Measurements from ENCODE around the gene CEP85L. TPM values are rescaled to one million over a fixed set of nuclear protein-coding genes. Genes with fewer than 3 reads are reported as not detected.

Gene CEP85L
- total RNA-seq, 1 experiment from 2014 or later: 4.8 TPM

- no peaks in the 10 kb centered on the region for H3K9me2 ChIP-seq (replicated peaks; ENCODE audit: insufficient read depth, low read length)
- H3K79me2 ChIP-seq (ENCODE audit: low read length): no peaks in the 10 kb centered on the region
- H3K4me1 ChIP-seq (ENCODE audit: low read length): no peaks in the 10 kb centered on the region
- H4K20me1 ChIP-seq (ENCODE audit: insufficient read depth, low read depth, low read length): no peaks in the 10 kb centered on the region
- no peaks in the 10 kb centered on the region for H3K36me3 ChIP-seq (ENCODE audit: insufficient read depth, low read length)
- H3K9ac ChIP-seq (ENCODE audit: low read length): no peak overlapping the region
- H3K9me3 ChIP-seq (ENCODE audit: low read length): no peaks in the 10 kb centered on the region
- H3K4me2 ChIP-seq (ENCODE audit: low read depth, low read length, poor library complexity, severe bottlenecking): no peak overlapping the region
- no peak overlapping the region for H2AFZ ChIP-seq (ENCODE audit: low read length)
- no peak overlapping the region for H3K27ac ChIP-seq (ENCODE audit: low read length)
- no peak overlapping the region for H3K4me3 ChIP-seq (ENCODE audit: low read length)
- no peaks in the 10 kb centered on the region for H3K27me3 ChIP-seq (ENCODE audit: low read length)
- DNase-seq: no peak
Measured at GRCh38 chr6:118476551-118476950, 174.8 kb downstream of the CEP85L start.

- H3K9me3 ChIP-seq (ENCODE audit: low read length): no peaks in the 10 kb centered on the region
- no peaks in the 10 kb centered on the region for H3K79me2 ChIP-seq (ENCODE audit: low read length)
- H3K36me3 ChIP-seq (ENCODE audit: insufficient read depth, low read length): no peaks in the 10 kb centered on the region
- H4K20me1 ChIP-seq (ENCODE audit: insufficient read depth, low read depth, low read length): no peaks in the 10 kb centered on the region
- H2AFZ ChIP-seq (ENCODE audit: low read length): no peak overlapping the region
- no peak overlapping the region for H3K4me3 ChIP-seq (ENCODE audit: low read length)
- H3K9me2 ChIP-seq (replicated peaks; ENCODE audit: insufficient read depth, low read length): no peaks in the 10 kb centered on the region
- H3K27me3 ChIP-seq (ENCODE audit: low read length): no peaks in the 10 kb centered on the region
- no peak for DNase-seq
- H3K9ac ChIP-seq (ENCODE audit: low read length): no peak overlapping the region
- H3K27ac ChIP-seq (ENCODE audit: low read length): no peak overlapping the region
- H3K4me2 ChIP-seq (ENCODE audit: low read depth, low read length, poor library complexity, severe bottlenecking): no peak overlapping the region
- H3K4me1 ChIP-seq (ENCODE audit: low read length): no peaks in the 10 kb centered on the region
Measured at GRCh38 chr6:118473266-118473665, 178.1 kb downstream of the CEP85L start.

GRCh38 chr6:118469468-118469867 lies 181.9 kb downstream of the CEP85L start:
- H3K4me1 ChIP-seq (ENCODE audit: low read length): no peaks in the 10 kb centered on the region
- H2AFZ ChIP-seq (ENCODE audit: low read length): no peak overlapping the region
- H3K36me3 ChIP-seq (ENCODE audit: insufficient read depth, low read length): no peaks in the 10 kb centered on the region
- H3K9me2 ChIP-seq (replicated peaks; ENCODE audit: insufficient read depth, low read length): no peaks in the 10 kb centered on the region
- H3K4me3 ChIP-seq (ENCODE audit: low read length): no peak overlapping the region
- H3K27ac ChIP-seq (ENCODE audit: low read length): no peak overlapping the region
- H3K9ac ChIP-seq (ENCODE audit: low read length): no peak overlapping the region
- H3K9me3 ChIP-seq (ENCODE audit: low read length): no peaks in the 10 kb centered on the region
- H3K79me2 ChIP-seq (ENCODE audit: low read length): no peaks in the 10 kb centered on the region
- H4K20me1 ChIP-seq (ENCODE audit: insufficient read depth, low read depth, low read length): no peaks in the 10 kb centered on the region
- no peaks in the 10 kb centered on the region for H3K27me3 ChIP-seq (ENCODE audit: low read length)
- DNase-seq: no peak
- H3K4me2 ChIP-seq (ENCODE audit: low read depth, low read length, poor library complexity, severe bottlenecking): no peak overlapping the region

GRCh38 chr6:118468682-118469465 lies 182.5 kb downstream of the CEP85L start:
- Histone ChIP-seq H4K20me1 (ENCODE audit: insufficient read depth, low read depth, low read length) (no peaks in the 10 kb centered on the region), H3K9ac (ENCODE audit: low read length) (no peak overlapping the region), H3K4me1 (ENCODE audit: low read length) (no peaks in the 10 kb centered on the region), H3K4me3 (ENCODE audit: low read length) (no peak overlapping the region), H3K4me2 (ENCODE audit: low read depth, low read length, poor library complexity, severe bottlenecking) (no peak overlapping the region), H3K27me3 (ENCODE audit: low read length) (no peaks in the 10 kb centered on the region), H3K9me2 (replicated peaks; ENCODE audit: insufficient read depth, low read length) (no peaks in the 10 kb centered on the region), H2AFZ (ENCODE audit: low read length) (no peak overlapping the region), H3K27ac (ENCODE audit: low read length) (no peak overlapping the region), H3K9me3 (ENCODE audit: low read length) (no peaks in the 10 kb centered on the region), H3K79me2 (ENCODE audit: low read length) (no peaks in the 10 kb centered on the region), H3K36me3 (ENCODE audit: insufficient read depth, low read length) (no peaks in the 10 kb centered on the region)
- no peak for DNase-seq

GRCh38 chr6:118467181-118467580 lies 184.2 kb downstream of the CEP85L start:
- Histone ChIP-seq H3K4me1 (ENCODE audit: low read length) (no peaks in the 10 kb centered on the region), H3K4me2 (ENCODE audit: low read depth, low read length, poor library complexity, severe bottlenecking) (no peak overlapping the region), H3K9me2 (replicated peaks; ENCODE audit: insufficient read depth, low read length) (no peaks in the 10 kb centered on the region), H3K27me3 (ENCODE audit: low read length) (no peaks in the 10 kb centered on the region), H2AFZ (ENCODE audit: low read length) (no peak overlapping the region), H3K9ac (ENCODE audit: low read length) (no peak overlapping the region), H3K79me2 (ENCODE audit: low read length) (no peaks in the 10 kb centered on the region), H3K4me3 (ENCODE audit: low read length) (no peak overlapping the region), H3K9me3 (ENCODE audit: low read length) (no peaks in the 10 kb centered on the region), H3K27ac (ENCODE audit: low read length) (no peak overlapping the region), H4K20me1 (ENCODE audit: insufficient read depth, low read depth, low read length) (no peaks in the 10 kb centered on the region), H3K36me3 (ENCODE audit: insufficient read depth, low read length) (no peaks in the 10 kb centered on the region)
- no peak for DNase-seq

GRCh38 chr6:118464620-118465019 lies 186.8 kb downstream of the CEP85L start:
- Histone ChIP-seq H3K9me3 (ENCODE audit: low read length) (no peaks in the 10 kb centered on the region), H3K27me3 (ENCODE audit: low read length) (no peaks in the 10 kb centered on the region), H4K20me1 (ENCODE audit: insufficient read depth, low read depth, low read length) (no peaks in the 10 kb centered on the region), H3K79me2 (ENCODE audit: low read length) (no peaks in the 10 kb centered on the region), H3K36me3 (ENCODE audit: insufficient read depth, low read length) (no peaks in the 10 kb centered on the region), H2AFZ (ENCODE audit: low read length) (no peak overlapping the region), H3K9ac (ENCODE audit: low read length) (no peak overlapping the region), H3K4me3 (ENCODE audit: low read length) (no peak overlapping the region), H3K9me2 (replicated peaks; ENCODE audit: insufficient read depth, low read length) (no peaks in the 10 kb centered on the region), H3K27ac (ENCODE audit: low read length) (no peak overlapping the region), H3K4me2 (ENCODE audit: low read depth, low read length, poor library complexity, severe bottlenecking) (no peak overlapping the region), H3K4me1 (ENCODE audit: low read length) (no peaks in the 10 kb centered on the region)
- no peak for DNase-seq

- Histone ChIP-seq H3K4me3 (ENCODE audit: low read length) (no peak overlapping the region), H3K36me3 (ENCODE audit: insufficient read depth, low read length) (no peaks in the 10 kb centered on the region), H2AFZ (ENCODE audit: low read length) (no peak overlapping the region), H3K4me1 (ENCODE audit: low read length) (no peaks in the 10 kb centered on the region), H3K9ac (ENCODE audit: low read length) (no peak overlapping the region), H3K9me2 (replicated peaks; ENCODE audit: insufficient read depth, low read length) (no peaks in the 10 kb centered on the region), H3K9me3 (ENCODE audit: low read length) (no peaks in the 10 kb centered on the region), H3K79me2 (ENCODE audit: low read length) (no peaks in the 10 kb centered on the region), H3K27me3 (ENCODE audit: low read length) (no peaks in the 10 kb centered on the region), H3K27ac (ENCODE audit: low read length) (no peak overlapping the region), H3K4me2 (ENCODE audit: low read depth, low read length, poor library complexity, severe bottlenecking) (no peak overlapping the region), H4K20me1 (ENCODE audit: insufficient read depth, low read depth, low read length) (no peaks in the 10 kb centered on the region)
- no peak for DNase-seq
Measured at GRCh38 chr6:118460958-118461470, 190.4 kb downstream of the CEP85L start.

- Histone ChIP-seq H3K27ac (ENCODE audit: low read length) (no peak overlapping the region), H2AFZ (ENCODE audit: low read length) (no peak overlapping the region), H3K9me2 (replicated peaks; ENCODE audit: insufficient read depth, low read length) (no peaks in the 10 kb centered on the region), H3K79me2 (ENCODE audit: low read length) (no peaks in the 10 kb centered on the region), H3K9me3 (ENCODE audit: low read length) (no peaks in the 10 kb centered on the region), H3K36me3 (ENCODE audit: insufficient read depth, low read length) (no peaks in the 10 kb centered on the region), H3K27me3 (ENCODE audit: low read length) (no peaks in the 10 kb centered on the region), H3K4me3 (ENCODE audit: low read length) (no peak overlapping the region), H3K9ac (ENCODE audit: low read length) (no peak overlapping the region), H4K20me1 (ENCODE audit: insufficient read depth, low read depth, low read length) (no peaks in the 10 kb centered on the region), H3K4me2 (ENCODE audit: low read depth, low read length, poor library complexity, severe bottlenecking) (no peak overlapping the region), H3K4me1 (ENCODE audit: low read length) (no peaks in the 10 kb centered on the region)
- no peak for DNase-seq
Measured at GRCh38 chr6:118456982-118457381, 194.4 kb downstream of the CEP85L start.
